Measurements from ENCODE around the gene NEAT1.
"Not testable (repeated sequence)": the region's sequence is repeated elsewhere in the genome, so short reads cannot be mapped to it uniquely, and the experiment has no call there.

Gene NEAT1

GRCh38 chr11:65410936-65411680 is 11.5 kb upstream of the NEAT1 start:
- Histone ChIP-seq H3K4me3 (ENCODE audit: low read length) (no peak overlapping the region), H3K36me3 (replicated peaks; ENCODE audit: insufficient read depth, low read length) (no peaks in the 10 kb centered on the region), H3K79me2 (ENCODE audit: low read length) (no peaks in the 10 kb centered on the region; the same call in 1 of the 2 replicates), H3K27me3 (replicated peaks; ENCODE audit: insufficient read depth, low read length) (no peaks in the 10 kb centered on the region), H3K9me3 (replicated peaks; ENCODE audit: insufficient read depth, low read length) (no peaks in the 10 kb centered on the region), H3K4me1 (ENCODE audit: low read length) (0 out of 2 replicates have a peak, but pooled peaks cover 5% of the 10 kb centered on the region), H4K20me1 (ENCODE audit: insufficient read depth, low read length) (no peaks in the 10 kb centered on the region), H3K27ac (ENCODE audit: low read length) (no peak overlapping the region), H3F3A (ENCODE audit: insufficient read depth, low read length) (no peaks in the 10 kb centered on the region), H3K4me2 (ENCODE audit: low read depth, low read length) (no peak overlapping the region), H2AFZ (ENCODE audit: low read length) (no peak overlapping the region), H3K9ac (ENCODE audit: low read length) (no peak overlapping the region), H3K9me2 (replicated peaks; ENCODE audit: insufficient read depth, low read length) (no peaks in the 10 kb centered on the region)
- no peak for DNase-seq
- TF ChIP-seq, protein P1, sequence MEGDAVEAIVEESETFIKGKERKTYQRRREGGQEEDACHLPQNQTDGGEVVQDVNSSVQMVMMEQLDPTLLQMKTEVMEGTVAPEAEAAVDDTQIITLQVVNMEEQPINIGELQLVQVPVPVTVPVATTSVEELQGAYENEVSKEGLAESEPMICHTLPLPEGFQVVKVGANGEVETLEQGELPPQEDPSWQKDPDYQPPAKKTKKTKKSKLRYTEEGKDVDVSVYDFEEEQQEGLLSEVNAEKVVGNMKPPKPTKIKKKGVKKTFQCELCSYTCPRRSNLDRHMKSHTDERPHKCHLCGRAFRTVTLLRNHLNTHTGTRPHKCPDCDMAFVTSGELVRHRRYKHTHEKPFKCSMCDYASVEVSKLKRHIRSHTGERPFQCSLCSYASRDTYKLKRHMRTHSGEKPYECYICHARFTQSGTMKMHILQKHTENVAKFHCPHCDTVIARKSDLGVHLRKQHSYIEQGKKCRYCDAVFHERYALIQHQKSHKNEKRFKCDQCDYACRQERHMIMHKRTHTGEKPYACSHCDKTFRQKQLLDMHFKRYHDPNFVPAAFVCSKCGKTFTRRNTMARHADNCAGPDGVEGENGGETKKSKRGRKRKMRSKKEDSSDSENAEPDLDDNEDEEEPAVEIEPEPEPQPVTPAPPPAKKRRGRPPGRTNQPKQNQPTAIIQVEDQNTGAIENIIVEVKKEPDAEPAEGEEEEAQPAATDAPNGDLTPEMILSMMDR (IDR thresholded peaks at IDR 0.05; ENCODE audit: low read length): no peak

DNA sequence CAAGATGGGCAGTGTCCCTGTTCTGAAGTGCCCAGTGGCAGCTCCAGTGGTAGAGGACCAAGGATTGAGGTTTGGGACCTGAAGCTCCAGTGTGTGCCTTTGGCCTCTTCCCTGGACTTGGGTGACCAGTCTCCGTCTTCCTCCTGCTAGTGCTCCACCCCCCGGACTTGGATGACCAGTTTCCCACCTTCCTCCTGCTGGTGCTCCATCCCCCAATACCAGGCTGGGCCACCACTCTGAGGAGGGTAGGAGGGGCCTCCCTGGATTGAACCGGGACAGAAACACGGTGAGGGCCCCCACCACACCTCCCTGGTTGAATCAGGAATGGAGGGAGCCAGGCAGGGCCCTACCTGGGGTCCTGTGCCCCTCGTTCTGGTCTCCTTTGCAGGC is 10.9 kb upstream of the NEAT1 start:
- Histone ChIP-seq H3K9ac (ENCODE audit: low read length) (no peak overlapping the region), H3K36me3 (replicated peaks; ENCODE audit: insufficient read depth, low read length) (no peaks in the 10 kb centered on the region)
- DNase-seq: no peak

DNA sequence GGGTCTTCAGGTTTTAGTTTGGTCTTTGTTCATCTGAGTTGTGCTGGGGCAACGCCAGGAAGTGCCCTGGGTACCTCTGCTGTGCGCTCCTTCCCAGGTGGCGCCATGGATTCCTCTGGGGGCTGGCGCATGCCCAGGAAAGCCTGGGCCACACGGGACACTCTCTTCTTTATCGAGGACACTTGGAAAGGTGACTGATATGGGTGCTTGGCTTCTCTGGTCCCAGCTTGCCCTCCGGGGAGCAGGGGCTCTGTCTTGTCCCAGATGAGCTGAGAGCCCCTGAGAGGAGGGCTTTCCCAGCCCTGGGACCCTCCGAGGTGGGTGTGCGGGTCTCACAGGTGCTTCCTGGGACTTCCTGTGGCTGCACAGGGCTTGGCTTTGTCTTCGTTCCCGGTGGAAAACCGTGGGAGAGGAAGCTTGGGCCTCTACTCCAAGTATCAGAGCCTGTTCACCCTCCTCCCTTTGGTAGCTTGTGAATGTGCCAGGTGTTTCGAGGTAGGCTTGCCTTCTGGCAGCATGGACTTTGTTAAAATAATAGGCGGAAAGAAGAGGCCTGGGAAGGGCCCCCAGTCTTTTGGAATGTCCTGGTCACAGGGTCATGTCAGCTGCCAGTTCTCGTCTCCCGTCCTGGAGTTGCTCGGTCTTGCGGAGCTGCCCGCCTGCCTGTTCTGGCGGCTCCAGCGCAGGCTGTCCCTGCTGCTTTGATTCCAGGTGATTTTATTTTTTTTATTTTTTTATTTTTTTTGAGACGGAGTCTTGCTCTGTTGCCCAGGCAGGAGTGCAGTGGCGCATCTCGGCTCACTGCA is 10.1 kb upstream of the NEAT1 start:
- TF ChIP-seq EZH2 (optimal IDR thresholded peaks at IDR 0.05; ENCODE audit: low read depth, low read length) (no peak), EZH2phosphoT487 (IDR thresholded peaks at IDR 0.05; ENCODE audit: low read length) (no peak)
- TF ChIP-seq, protein P1 (IDR thresholded peaks at IDR 0.05; ENCODE audit: low read length): no peak
- H4K20me1 ChIP-seq (ENCODE audit: insufficient read depth, low read length): no peaks in the 10 kb centered on the region
- no peak overlapping the region for H2AFZ ChIP-seq (ENCODE audit: low read length)
- no peak overlapping the region for H3K4me3 ChIP-seq (ENCODE audit: low read length)
- no peaks in the 10 kb centered on the region for H3K9me3 ChIP-seq (replicated peaks; ENCODE audit: insufficient read depth, low read length)
- H3K79me2 ChIP-seq (ENCODE audit: low read length): peaks cover 12% of the 10 kb centered on the region
- peaks cover 10% of the 10 kb centered on the region for H3K4me1 ChIP-seq (ENCODE audit: low read length)
- no peak for DNase-seq
- no peak overlapping the region for H3K9ac ChIP-seq (ENCODE audit: low read length)
- H3K27ac ChIP-seq (ENCODE audit: low read length): no peak overlapping the region
- no peaks in the 10 kb centered on the region for H3K27me3 ChIP-seq (replicated peaks; ENCODE audit: insufficient read depth, low read length)
- peaks cover 10% of the 10 kb centered on the region for H3F3A ChIP-seq (ENCODE audit: insufficient read depth, low read length)
- H3K36me3 ChIP-seq (replicated peaks; ENCODE audit: insufficient read depth, low read length): no peaks in the 10 kb centered on the region
- no peak overlapping the region for H3K4me2 ChIP-seq (ENCODE audit: low read depth, low read length)
- H3K9me2 ChIP-seq (replicated peaks; ENCODE audit: insufficient read depth, low read length): no peaks in the 10 kb centered on the region

More for the DNA sequence above, 10.9 kb upstream of the NEAT1 start:
- H3K4me1 ChIP-seq (ENCODE audit: low read length): 0 out of 2 replicates have a peak, but pooled peaks cover 5% of the 10 kb centered on the region
- TF ChIP-seq, protein P1 (IDR thresholded peaks at IDR 0.05; ENCODE audit: low read length): no peak
- TF ChIP-seq EZH2 (optimal IDR thresholded peaks at IDR 0.05; ENCODE audit: low read depth, low read length): no peak
- no peak for TF ChIP-seq EZH2phosphoT487 (IDR thresholded peaks at IDR 0.05; ENCODE audit: low read length)
- H3K9me2 ChIP-seq (replicated peaks; ENCODE audit: insufficient read depth, low read length): no peaks in the 10 kb centered on the region
- no peaks in the 10 kb centered on the region for H3K9me3 ChIP-seq (replicated peaks; ENCODE audit: insufficient read depth, low read length)
- no peak overlapping the region for H2AFZ ChIP-seq (ENCODE audit: low read length)
- H3K4me2 ChIP-seq (ENCODE audit: low read depth, low read length): no peak overlapping the region
- H4K20me1 ChIP-seq (ENCODE audit: insufficient read depth, low read length): no peaks in the 10 kb centered on the region
- no peak overlapping the region for H3K4me3 ChIP-seq (ENCODE audit: low read length)
- no peaks in the 10 kb centered on the region for H3K27me3 ChIP-seq (replicated peaks; ENCODE audit: insufficient read depth, low read length)
- 0 out of 2 replicates have a peak, but pooled peaks cover 2% of the 10 kb centered on the region for H3F3A ChIP-seq (ENCODE audit: insufficient read depth, low read length)
- no peak overlapping the region for H3K27ac ChIP-seq (ENCODE audit: low read length)
- peaks cover 4% of the 10 kb centered on the region for H3K79me2 ChIP-seq (ENCODE audit: low read length)

GRCh38 chr11:65413077-65413664 is 9.4 kb upstream of the NEAT1 start:
- not testable (repeated sequence) for H2AFZ ChIP-seq (ENCODE audit: low read length); H3K9me3 ChIP-seq (replicated peaks; ENCODE audit: insufficient read depth, low read length); H4K20me1 ChIP-seq (ENCODE audit: insufficient read depth, low read length); DNase-seq; H3K9me2 ChIP-seq (replicated peaks; ENCODE audit: insufficient read depth, low read length); H3K9ac ChIP-seq (ENCODE audit: low read length); H3K27me3 ChIP-seq (replicated peaks; ENCODE audit: insufficient read depth, low read length); H3K27ac ChIP-seq (ENCODE audit: low read length); H3K4me2 ChIP-seq (ENCODE audit: low read depth, low read length); H3K36me3 ChIP-seq (replicated peaks; ENCODE audit: insufficient read depth, low read length); H3K4me3 ChIP-seq (ENCODE audit: low read length)
- H3F3A ChIP-seq (ENCODE audit: insufficient read depth, low read length): peaks cover 17% of the 10 kb centered on the region
- peaks cover 18% of the 10 kb centered on the region for H3K79me2 ChIP-seq (ENCODE audit: low read length)
- H3K4me1 ChIP-seq (ENCODE audit: low read length): peaks cover 17% of the 10 kb centered on the region
